Gastrocnemius medialis (tissue), 4 donors: Measurements from ENCODE around the gene HMGB1. TPM values are rescaled to one million over a fixed set of nuclear protein-coding genes. Genes with fewer than 3 reads are reported as not detected.
"Not testable (repeated sequence)": the region's sequence is repeated elsewhere in the genome, so short reads cannot be mapped to it uniquely, and the experiment has no call there.

ENCODE experiments used
- ATAC-seq, 2 donors: fragments of 150-250 bp; one replicate each; pipeline ENCODE4 v1.9.1; 2016
- DNase-seq, 2 donors: peaks; one replicate each; pipeline ENCODE4 v3.0.0-alpha.2; 2019
- H3K27ac ChIP-seq, 4 donors: fragments of 200-600 bp; sonication (generic); 1 replicate in 1 of 4; 2 replicates in 3 of 4; pipeline ENCODE4 v1.5.1; 2016 to 2018; ENCODE audit warnings: mild to moderate bottlenecking in 2 of 4, moderate library complexity in 1 of 4
- H3K27me3 ChIP-seq, 3 donors: fragments of 200-600 bp; sonication (generic) in 2 of 3; 1 replicate in 1 of 3; 2 replicates in 2 of 3; pipeline versions ENCODE4 v1.5.1 to v1.6.0; 2016 to 2019; ENCODE audit warnings: mild to moderate bottlenecking in 1 of 3, moderate library complexity in 1 of 3
- H3K36me3 ChIP-seq, 2 donors: fragments of 200-600 bp; sonication (generic) in 1 of 2; one replicate each; pipeline ENCODE4 v1.5.1; 2017 to 2018
- H3K4me1 ChIP-seq, 2 donors: fragments of 200-600 bp; sonication (generic) in 1 of 2; one replicate each; pipeline ENCODE4 v1.5.1; 2016 to 2017; ENCODE audit warnings: mild to moderate bottlenecking in 2 of 2
- H3K4me3 ChIP-seq, 4 donors: fragments of 200-600 bp; sonication (generic) in 3 of 4; 1 replicate in 1 of 4; 2 replicates in 3 of 4; pipeline ENCODE4 v1.5.1; 2016 to 2019; ENCODE audit warnings: mild to moderate bottlenecking in 2 of 4
- H3K9me3 ChIP-seq, 3 donors: fragments of 200-600 bp; sonication (generic) in 2 of 3; 1 replicate in 1 of 3; 2 replicates in 2 of 3; pipeline ENCODE4 v1.5.1; 2016 to 2019
- CTCF ChIP-seq, 5 experiments: fragments of 450-650 bp in 3 of 5; fragments of 200-600 bp in 2 of 5; sonication (generic) in 2 of 5; IDR thresholded peaks in 4 of 5; conservative IDR thresholded peaks in 1 of 5; 1 replicate in 4 of 5; 2 replicates in 1 of 5; pipeline ENCODE4 v1.5.1; 2016 to 2019; ENCODE audit warnings: antibody characterized with exemption in 5 of 5, mild to moderate bottlenecking in 3 of 5, moderate library complexity in 3 of 5
- POLR2A ChIP-seq, 2 donors: fragments of 450-650 bp; IDR thresholded peaks; one replicate each; pipeline ENCODE4 v1.6.1; 2017; ENCODE audit warnings: antibody characterized with exemption in 2 of 2, mild to moderate bottlenecking in 2 of 2, moderate library complexity in 2 of 2
- in situ Hi-C, 4 donors: fragments of 200-750 bp; cut with MboI; loops; one replicate each; pipeline versions ENCODE4 v1.15.0 to v1.8.0; 2017; ENCODE audit warnings: low sequenced_read_pairs in 4 of 4
- intact Hi-C: fragments of 100-400 bp; cut with DNase I; formaldehyde crosslinking; loops from one replicate; pipeline ENCODE4 v1.15.1; 2023; ENCODE audit warnings: low total_unique reads
- total RNA-seq, 4 donors: library from RNA; depleted of rRNA; stranded (reverse); fragments of >200 nt; gene quantifications; one replicate each; pipeline versions ENCODE4 v1.1.0 to v1.2.3, GENCODE V29; 2016

Gene HMGB1
- total RNA-seq, 4 donors from 2014 or later: 217 to 314 (median 265) TPM

- in situ Hi-C loops: loop anchor here in 2 of 4 donors (10.0 to 25.0 kb wide), 2 partner anchors 45 to 313 kb away; no protein-coding TSS in a partner anchor
- H3K27me3 ChIP-seq: no peaks in the 10 kb centered on the region
- H3K36me3 ChIP-seq: no peaks in the 10 kb centered on the region
- intact Hi-C loops: no loop called here
- no peak overlapping the region for H3K4me3 ChIP-seq
- H3K4me1 ChIP-seq: peaks cover 11 to 14% of the 10 kb centered on the region in 2 donors
- no peak overlapping the region for H3K27ac ChIP-seq
- no peaks in the 10 kb centered on the region for H3K9me3 ChIP-seq
- ATAC-seq (no peak), DNase-seq (no peak)
- TF ChIP-seq CTCF (IDR thresholded peaks at IDR 0.05 in 4 of 5, conservative IDR thresholded peaks at IDR 0.05 in 1 of 5): no peak
- TF ChIP-seq POLR2A (IDR thresholded peaks at IDR 0.05): no peak
Observed at GRCh38 chr13:30450066-30450465, 15.7 kb downstream of the HMGB1 start.

DNA sequence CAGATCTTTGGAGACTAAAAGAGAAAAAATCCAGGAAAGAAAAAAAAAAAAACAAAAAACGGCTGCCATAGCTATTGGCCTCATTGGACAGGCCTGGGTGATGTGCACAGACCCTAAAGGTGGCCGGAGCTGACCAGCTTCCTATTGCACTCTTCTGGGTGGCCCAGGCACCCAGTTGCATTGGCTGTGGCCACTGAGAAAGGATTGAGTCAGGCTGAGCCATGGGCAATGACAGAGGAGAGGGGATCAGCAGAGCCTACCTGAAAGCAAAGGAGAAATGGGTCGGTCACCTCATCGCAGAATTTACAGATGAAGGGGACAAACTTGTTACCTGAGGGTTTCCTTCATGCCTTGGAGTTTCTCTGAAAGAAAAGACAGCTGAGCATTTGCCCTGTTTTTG is 17.3 kb downstream of the HMGB1 start:
- Histone ChIP-seq H3K36me3 (no peaks in the 10 kb centered on the region), H3K27me3 (no peaks in the 10 kb centered on the region), H3K9me3 (no peaks in the 10 kb centered on the region), H3K4me3 (no peak overlapping the region), H3K4me1 (peaks cover 12 to 15% of the 10 kb centered on the region in 2 donors), H3K27ac (no peak overlapping the region)
- DNase-seq (no peak), ATAC-seq (no peak)
- in situ Hi-C loops (loop anchor here in 1 of 4 donors (25.0 kb wide), 1 partner anchor 311 kb away; no protein-coding TSS in a partner anchor), intact Hi-C loops (no loop called here)
- no peak for TF ChIP-seq CTCF (IDR thresholded peaks at IDR 0.05 in 4 of 5, conservative IDR thresholded peaks at IDR 0.05 in 1 of 5)
- no peak for TF ChIP-seq POLR2A (IDR thresholded peaks at IDR 0.05)

- no peaks in the 10 kb centered on the region for H3K36me3 ChIP-seq
- H3K27me3 ChIP-seq: no peaks in the 10 kb centered on the region
- intact Hi-C loops (no loop called here), in situ Hi-C loops (loop anchor here in 1 of 4 donors (25.0 kb wide), 1 partner anchor 309 kb away; no protein-coding TSS in a partner anchor)
- H3K4me1 ChIP-seq: peaks cover 12 to 15% of the 10 kb centered on the region in 2 donors
- ATAC-seq (peak in 1 of 2 donors; percentile 8), DNase-seq (no peak)
- H3K9me3 ChIP-seq: no peaks in the 10 kb centered on the region
- peak overlapping the region; percentile 67 to 83 (median 77) for H3K27ac ChIP-seq
- no peak for TF ChIP-seq POLR2A (IDR thresholded peaks at IDR 0.05)
- TF ChIP-seq CTCF (IDR thresholded peaks at IDR 0.05 in 4 of 5, conservative IDR thresholded peaks at IDR 0.05 in 1 of 5): no peak
- H3K4me3 ChIP-seq: peak overlapping the region; percentile 37 to 51 (median 46)
Observed at GRCh38 chr13:30446126-30446500, 19.6 kb downstream of the HMGB1 start.

- no peak for TF ChIP-seq CTCF (IDR thresholded peaks at IDR 0.05 in 4 of 5, conservative IDR thresholded peaks at IDR 0.05 in 1 of 5)
- no peak for TF ChIP-seq POLR2A (IDR thresholded peaks at IDR 0.05)
- no peaks in the 10 kb centered on the region for H3K9me3 ChIP-seq
- H3K4me3 ChIP-seq: no peak overlapping the region
- ATAC-seq (no peak), DNase-seq (no peak)
- H3K36me3 ChIP-seq: no peaks in the 10 kb centered on the region
- no peak overlapping the region for H3K27ac ChIP-seq
- no peaks in the 10 kb centered on the region for H3K27me3 ChIP-seq
- in situ Hi-C loops: loop anchor here in 1 of 4 donors (25.0 kb wide), 1 partner anchor 307 kb away; no protein-coding TSS in a partner anchor
- H3K4me1 ChIP-seq: peaks cover 12 to 15% of the 10 kb centered on the region in 2 donors
- intact Hi-C loops: loop anchor here (2.0 kb wide), 1 partner anchor 21 kb away; the partner anchor contains the start of gene UBE2L5
Observed at GRCh38 chr13:30443957-30444404, 21.8 kb downstream of the HMGB1 start.

- ATAC-seq, DNase-seq, H3K27me3 ChIP-seq, H3K9me3 ChIP-seq, intact Hi-C loops, H3K4me3 ChIP-seq, H3K36me3 ChIP-seq, H3K27ac ChIP-seq: not testable (repeated sequence)
- in situ Hi-C loops: loop anchor here in 1 of 4 donors (25.0 kb wide), 1 partner anchor 306 kb away; no protein-coding TSS in a partner anchor
- H3K4me1 ChIP-seq: peaks cover 12 to 15% of the 10 kb centered on the region in 2 donors
Observed at GRCh38 chr13:30443491-30443890, 22.2 kb downstream of the HMGB1 start.
